GM04503 (cell line): ENCODE results near the gene DAAM2.
A peak's percentile ranks its signal among the peaks of the same experiment; 100 is the strongest.

ENCODE experiments used
- DNase-seq: peaks from one replicate; pipeline ENCODE4 v3.0.0-alpha.2; 2012; ENCODE audit warnings: low read depth

The DAAM2 gene

DNA sequence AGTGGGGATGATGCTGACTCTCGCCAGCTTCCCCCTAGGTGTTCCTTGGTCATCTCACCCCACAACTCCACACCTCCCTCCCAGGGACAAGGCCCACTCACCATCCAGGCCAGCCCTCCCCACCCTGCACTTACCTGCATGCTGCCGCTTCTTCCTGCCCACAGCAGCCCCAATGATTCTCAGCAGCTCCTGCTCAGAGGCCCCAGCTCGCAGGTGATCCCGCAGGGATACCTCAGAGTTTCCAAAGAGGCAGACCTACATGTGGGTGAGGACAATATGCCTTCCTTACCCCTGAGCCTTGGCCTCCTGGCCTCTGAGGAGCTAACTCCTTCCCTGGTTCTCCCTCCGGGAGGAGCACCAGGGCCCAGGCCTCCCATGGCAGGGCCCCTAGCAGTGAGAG, 117.5 kb downstream of the DAAM2 start:
- DNase-seq, result no peak

DNA sequence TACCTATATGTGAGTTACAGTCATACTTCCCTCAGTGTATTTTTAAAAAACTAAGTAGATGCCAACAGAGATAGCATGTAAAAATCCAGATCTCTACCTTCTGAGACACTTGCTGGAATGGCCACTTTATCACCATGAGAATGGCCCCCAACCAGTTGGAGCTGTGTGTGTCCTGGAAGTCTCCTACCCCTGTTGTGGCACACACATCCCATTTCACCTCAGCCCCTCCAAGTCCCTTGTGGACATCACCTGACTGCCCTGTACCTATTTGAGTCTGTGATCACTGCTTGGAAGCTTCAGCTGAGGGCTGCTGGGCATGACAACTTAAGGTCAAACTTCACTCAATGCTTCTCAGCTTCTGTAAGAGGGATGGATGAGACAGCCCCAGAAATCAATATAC, 118.0 kb downstream of the DAAM2 start:
- DNase-seq, result no peak

DNA sequence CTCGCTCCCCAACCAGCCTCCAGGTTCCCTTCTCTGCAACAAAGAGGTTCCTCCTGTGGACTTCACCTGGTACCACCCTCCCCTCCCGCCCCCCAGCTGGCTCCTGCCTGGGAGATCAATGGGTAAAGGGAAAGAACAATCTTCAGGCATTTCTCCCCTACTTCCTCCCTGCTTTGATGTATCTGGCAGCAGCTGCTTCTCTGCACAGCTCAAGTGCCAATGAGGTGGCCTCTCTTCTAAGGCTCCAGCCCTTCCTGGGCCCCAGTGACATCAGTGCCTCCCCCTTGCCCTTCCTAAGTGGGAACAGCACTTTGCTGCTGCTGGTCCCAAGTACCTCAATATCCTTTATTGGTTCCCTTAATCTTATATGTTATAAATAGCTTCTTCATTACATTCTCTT, 118.6 kb downstream of the DAAM2 start:
- DNase-seq, result no peak

DNA sequence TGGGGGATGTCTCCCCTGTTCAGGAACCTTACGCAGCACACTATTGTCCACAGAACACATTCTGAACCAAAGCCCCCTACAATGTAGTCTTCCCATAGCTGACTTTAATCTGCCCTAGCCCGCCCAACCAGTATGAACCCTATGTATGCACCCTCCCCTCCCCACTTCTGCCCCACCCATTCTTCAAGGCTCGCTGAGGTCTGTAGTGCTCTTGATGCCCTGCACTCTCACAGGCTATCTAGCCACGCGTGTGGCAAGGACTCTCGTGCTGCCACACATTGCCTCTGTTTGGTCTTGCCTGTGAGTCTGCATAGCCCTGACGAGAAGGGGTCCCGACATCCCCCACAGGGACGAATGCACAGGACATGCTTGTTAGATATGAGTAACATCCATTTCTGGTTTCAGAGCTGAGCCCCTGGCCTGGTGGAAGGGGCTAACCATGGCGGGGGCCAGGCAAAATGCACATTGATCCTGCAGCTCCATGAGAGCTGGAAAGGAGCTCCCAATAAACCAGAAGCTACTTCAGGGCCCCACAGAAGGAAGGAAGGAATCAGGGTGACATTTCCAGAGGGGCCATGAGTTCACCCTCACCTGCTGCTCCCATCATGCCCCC, 119.4 kb downstream of the DAAM2 start:
- DNase-seq, result no peak

DNA sequence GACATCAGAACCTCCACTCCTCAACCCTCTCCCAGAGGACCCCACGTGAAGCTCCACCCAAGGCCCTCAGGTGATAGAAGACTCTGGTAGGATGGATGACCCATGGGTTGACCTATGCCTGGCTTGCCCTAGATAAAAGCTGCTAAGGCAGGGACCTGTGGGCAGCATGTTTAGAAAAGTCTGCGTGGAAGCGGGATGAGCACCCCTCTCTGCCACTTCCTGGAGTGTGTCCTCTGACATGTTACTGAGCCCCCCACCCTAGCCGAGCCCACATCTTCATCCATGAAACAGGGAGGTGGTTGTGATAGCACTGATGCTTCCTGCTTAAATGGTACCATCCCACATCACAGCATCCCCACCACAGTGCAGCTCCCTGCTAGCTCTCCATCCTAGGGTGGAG, 120.3 kb downstream of the DAAM2 start:
- no peak for DNase-seq

DNA sequence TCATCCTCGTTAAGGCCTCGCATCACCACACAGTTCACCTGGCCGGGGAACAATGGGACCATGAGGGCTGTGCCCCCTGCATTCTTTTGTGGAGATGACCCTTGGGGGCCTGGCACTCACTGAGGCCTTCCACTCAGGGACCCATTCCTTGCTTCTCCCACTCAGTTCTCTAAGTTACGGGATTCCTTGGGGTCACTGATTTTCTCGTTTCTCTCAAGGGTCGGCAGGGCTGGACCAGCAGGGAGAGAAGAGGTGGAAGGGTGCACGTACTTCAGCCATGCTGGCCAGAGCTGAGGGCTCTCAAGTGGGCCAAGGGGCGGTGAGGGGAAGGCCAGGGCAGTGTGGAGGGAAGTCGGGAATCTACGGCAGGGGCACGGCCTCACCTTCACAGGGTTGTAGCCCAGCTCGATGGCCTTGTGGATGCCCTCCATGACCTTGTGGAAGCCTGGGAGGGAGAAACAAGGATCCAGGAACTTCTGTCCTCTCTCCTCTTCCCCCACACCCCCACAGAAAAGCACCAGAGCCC, 121.3 kb downstream of the DAAM2 start:
- no peak for DNase-seq

DNA sequence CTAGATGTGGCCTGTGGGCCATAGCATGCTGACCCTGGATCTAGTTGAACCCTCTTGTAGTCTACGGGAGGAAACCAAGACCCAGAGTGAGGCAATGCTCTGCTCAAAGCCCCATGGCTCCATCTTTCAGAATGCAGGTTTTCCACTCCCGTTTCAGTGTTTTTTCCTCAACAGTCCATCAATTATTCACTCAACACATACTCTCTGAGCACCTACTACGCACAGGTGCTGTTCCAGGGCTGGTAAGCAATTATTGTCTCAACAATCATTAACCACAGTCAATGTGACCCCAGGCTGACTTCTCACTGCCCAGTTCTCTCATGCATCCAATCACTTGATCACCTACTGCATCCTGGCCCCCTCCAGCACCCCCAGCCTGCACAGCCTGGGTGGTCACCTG, 122.1 kb downstream of the DAAM2 start:
- DNase-seq, result no peak

DNA sequence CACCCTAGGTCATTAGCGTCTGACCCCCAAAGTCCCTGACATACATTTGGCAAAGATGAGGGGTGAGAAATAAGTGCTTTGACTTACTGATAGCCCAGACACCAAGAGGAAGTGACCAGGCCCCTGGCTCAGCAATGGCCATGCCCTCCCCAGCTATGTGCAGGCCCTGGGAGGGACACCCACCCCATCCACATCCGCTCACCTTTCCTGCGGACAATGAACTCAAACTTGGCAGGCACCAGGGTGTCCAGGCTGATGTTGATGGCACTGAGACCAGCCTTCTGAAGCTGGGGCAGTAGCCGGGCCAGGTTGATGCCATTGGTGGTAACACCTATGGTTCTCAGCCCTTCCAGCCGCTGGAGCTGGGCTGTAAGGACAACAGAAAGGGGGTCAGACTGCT, 123.7 kb downstream of the DAAM2 start:
- DNase-seq, result no peak

DNA sequence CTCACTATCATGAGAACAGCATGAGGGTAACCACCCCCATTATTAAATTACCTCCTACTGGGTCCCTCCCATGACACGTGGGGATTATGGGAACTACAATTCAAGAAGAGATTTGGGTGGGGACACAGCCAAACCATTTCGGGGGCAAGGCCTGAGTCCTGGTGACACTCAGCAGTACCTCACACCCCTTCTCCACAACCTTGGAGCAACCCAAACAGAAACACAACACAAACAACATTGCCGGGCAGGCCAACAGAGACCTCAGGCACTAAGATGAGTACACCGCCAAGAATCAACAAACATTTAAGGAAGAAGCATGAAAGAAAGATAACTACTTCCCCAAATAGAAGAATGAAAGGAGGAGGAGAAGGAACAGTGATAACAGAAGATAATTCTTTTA, 125.2 kb downstream of the DAAM2 start:
- DNase-seq, result no peak

DNA sequence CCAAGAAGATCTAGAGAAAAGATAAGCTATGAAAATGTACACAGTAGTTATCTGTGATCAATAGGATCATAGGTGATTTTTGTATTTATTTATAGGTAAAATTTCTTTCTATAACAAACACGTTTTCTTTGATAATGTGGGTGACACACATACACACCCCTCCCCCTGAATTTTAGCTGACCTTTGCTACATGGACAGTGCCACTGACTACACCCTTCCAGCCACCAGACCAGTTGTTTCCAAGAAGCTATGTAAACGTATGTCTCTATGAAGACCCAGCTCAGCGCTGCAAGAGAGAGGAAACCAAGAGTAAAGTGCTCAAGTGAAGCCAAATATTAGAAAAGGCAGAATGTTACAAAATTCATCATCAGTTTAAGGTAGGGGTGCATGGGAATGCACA, 125.8 kb downstream of the DAAM2 start:
- DNase-seq, result no peak

DNA sequence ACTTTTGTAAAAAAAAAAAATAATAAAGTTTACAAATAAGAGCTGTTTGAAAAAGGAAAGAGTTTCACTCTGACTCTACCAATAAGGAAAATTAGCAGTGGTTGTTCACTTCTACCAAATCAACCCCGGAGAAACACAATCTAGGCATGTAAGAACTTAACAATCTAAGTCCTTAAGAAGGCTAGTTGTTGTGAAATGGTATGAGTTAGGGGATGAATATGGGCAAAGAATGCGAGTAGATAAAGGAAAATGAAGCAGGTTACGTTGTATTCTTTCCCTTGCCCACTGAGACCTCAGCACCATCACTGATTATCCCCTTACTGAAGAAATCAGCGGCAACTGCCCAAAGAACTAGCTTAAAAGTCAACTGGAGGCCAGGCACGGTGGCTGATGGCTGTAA, 126.7 kb downstream of the DAAM2 start:
- no peak for DNase-seq

DNA sequence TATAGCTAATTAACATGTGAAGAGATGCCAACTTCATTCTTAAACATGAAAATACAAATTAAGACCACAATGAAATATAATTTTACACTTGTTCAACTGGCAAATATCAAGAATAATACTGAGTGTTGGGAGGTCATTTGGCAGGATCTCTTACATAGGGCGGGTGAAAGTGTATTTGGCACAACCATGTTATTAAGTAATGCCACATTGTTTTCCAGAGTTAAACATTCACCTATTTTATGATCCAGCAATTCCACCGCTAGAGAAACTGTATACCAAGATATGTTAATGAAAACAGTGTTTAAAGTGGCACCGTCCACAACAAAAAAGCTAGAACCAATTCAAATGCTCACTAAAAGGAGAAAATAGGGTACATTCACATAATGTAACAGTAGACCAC, 128.0 kb downstream of the DAAM2 start:
- DNase-seq, result no peak

DNA sequence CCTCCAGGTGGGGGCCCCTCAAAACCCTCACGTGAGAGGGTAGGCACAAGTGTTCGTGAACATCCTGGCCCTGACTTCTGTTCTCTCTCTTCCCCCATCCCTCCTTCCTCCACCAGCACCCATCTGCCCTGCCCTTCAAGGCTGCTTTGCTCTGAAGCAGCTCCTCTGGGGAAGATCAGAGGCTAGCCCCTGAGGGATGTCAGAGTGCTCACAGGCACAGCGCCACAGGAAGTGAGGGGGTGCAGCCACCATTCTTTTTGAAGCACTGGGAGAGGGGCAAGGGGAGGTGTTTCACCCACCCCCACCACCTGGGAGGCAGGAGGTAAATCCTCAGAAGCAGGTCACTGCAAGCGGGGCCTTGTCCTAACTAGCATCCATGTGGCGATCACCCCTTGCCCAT, 130.6 kb downstream of the DAAM2 start:
- no peak for DNase-seq

DNA sequence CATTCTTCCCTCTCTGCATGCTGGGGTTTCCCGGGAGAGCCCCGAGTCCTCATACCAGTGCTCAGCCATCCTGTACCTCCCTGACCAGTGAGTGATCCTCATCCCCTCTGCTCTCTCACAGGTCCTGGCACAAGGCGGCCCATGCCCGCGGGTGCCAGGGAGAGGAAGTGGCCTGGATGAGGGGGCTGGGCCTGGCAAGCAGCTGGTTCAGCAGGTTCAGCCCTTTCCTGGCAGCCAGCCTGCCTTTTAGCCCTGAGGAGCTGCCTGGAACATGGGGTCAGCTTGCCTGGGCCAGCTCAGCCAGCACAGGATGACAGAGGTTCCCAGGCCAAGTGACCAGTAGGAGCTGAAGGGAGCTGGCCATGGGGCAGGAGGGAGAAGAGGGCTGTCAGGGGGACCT, 131.2 kb downstream of the DAAM2 start:
- no peak for DNase-seq

DNA sequence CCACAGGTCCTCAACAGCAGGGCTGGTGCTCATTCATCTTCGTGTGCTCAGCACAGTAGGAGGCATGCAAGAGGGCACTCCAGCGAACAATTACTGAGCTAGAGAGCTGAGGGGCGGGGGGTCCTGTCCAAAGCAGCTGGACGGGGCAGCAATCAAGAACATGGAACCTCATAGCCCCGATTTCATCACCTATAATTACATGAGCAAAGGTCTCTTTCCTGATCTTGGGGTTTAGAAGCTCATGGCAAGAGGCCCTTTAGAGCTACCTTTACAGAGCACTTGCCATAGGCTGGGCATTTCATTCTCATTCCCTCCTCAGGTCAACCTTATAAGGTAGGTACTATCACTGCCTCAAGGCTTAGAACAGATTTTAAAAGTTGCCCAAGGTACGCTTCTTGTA, 131.7 kb downstream of the DAAM2 start:
- no peak for DNase-seq

DNA sequence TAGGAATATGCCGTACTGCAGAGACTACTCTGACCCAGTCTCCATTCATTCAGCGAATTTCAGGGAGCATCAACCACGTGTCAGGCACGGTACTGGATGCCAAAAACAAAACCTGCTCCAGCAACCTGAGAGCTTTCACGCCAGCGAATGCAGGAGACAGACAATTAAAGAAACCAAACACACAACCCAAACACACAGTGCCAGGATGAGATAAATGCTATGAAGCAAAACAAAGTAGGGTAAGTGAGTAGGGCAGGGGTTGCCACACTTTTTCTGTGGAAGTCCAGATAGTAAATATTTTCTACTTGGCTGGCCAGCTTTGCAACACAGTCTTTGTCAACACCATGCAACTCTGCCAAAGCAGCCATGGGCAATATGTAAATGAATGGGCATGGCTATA, 132.1 kb downstream of the DAAM2 start:
- DNase-seq, result no peak

DNA sequence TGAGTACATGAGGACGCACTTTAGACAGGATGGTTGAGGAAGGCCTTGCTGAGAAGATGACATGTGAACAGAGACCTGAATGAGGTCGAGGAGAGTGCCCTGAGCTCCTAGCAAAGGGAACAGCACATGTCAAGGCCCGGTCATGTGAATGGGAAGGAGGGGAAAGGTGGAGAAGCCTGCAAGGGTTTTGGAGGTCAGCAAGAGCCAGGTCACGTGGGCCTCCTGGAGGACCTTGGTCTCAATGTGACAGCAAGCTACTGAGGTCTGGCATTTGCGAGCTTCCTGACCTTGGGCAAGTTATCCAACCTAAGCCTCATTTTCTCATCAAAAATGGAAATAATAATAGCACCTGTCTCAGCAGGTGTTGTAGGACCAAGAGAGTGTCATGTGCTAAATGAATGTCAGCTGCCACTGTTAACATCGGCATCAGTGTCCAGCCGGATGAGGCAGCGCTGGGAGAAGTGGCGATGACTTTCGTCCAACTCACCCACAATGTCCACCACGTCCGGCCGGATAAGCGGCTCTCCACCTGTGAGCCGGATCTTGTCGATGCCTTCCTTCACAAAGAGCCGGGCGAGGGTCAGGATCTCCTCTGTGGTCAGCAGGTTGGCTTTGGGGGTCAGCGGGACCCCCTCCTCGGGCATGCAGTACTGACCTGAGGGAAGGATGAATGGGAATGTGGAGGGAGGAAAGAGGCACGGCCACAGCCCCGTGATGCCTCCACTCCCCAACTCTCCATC, 133.2 kb downstream of the DAAM2 start:
- DNase-seq, result no peak

DNA sequence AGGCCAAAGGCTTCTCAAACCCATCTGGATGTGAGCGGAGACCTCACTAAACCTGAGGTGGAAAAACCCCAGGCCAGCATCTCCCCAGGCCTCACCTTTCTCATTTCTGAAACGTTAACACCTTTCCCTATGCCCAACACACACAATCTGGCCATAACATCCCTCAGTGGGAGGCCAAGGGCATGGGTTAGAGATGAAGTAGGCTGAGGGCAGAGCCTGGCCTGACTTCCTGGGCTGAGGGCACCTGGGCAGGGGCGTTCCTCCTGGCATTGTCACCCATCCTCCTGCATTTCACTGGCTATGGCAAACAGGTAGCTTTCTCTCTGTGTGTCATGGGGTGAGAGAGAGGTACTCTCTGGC, 133.7 kb downstream of the DAAM2 start:
- DNase-seq, result no peak

DNA sequence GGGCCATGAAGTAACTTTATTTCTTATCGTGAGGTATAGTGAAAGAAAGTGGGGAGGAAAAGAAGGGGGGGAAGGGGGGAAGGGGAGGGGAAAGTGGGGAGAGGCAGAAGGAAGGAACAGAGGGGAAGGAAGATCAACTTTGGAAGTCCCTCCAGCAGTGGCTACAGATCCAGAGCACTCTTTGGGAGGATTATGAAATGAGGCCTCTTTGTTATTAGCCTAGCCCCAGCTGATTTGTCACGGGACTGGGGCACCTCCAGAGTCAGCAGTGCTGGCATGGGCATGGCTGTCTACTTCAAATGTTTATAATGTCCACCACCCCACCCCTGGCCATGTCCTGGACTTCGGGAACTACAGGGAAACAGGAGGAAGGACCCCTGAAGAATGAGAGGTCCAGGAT, 134.5 kb downstream of the DAAM2 start:
- DNase-seq, result no peak

DNA sequence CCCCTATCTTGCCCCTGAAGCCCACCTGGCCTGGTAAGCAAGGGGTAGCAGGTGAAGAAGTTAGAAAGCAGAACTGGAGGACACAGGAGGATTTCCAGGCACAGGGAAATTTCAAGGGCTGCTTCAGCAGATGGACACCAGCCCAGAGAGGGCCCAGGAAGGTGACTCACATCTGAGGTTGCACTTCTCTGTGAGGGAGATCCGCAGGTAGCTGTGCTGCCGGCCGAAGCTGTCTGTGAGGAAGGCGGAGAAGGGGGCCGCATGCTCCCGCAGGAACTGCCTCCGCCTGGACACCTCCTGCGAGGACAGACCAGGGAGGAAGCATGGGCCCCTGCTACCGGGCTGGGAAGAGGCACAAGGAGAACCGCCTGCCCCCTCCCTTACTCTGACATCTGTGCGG, 135.0 kb downstream of the DAAM2 start:
- DNase-seq, result no peak

DNA sequence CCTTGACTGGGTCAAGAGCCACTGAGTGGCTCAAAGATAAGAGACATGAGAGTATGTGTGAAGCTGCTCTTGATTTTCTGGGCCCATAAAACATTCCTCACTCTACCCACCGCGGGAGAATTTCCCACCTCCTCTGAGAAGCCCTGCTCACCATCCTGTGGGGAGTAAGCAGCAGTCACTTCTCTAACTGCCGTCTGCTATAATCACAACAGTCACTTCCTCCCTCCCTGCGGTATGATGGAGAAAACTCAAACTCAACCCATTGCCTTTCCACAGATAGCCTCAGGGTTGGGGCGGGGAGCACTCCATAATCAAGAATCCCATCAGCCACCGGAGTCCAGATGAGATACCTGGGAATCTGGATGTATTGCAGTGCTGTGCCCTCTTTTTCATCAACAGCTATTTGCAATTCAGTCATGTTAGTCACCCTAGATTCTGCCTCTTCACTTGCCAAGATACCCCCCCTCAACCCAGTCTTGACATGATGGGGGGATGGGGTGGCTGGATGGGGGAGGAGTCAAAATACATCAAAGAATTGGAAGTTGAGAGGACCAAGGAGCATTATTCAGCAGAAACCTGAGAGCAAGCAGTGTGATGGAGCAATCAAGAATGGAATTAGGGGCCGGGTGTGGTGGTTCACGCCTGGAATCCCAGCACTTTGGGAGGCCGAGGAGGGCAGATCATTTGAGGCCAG, 137.0 kb downstream of the DAAM2 start:
- DNase-seq, result no peak

DNA sequence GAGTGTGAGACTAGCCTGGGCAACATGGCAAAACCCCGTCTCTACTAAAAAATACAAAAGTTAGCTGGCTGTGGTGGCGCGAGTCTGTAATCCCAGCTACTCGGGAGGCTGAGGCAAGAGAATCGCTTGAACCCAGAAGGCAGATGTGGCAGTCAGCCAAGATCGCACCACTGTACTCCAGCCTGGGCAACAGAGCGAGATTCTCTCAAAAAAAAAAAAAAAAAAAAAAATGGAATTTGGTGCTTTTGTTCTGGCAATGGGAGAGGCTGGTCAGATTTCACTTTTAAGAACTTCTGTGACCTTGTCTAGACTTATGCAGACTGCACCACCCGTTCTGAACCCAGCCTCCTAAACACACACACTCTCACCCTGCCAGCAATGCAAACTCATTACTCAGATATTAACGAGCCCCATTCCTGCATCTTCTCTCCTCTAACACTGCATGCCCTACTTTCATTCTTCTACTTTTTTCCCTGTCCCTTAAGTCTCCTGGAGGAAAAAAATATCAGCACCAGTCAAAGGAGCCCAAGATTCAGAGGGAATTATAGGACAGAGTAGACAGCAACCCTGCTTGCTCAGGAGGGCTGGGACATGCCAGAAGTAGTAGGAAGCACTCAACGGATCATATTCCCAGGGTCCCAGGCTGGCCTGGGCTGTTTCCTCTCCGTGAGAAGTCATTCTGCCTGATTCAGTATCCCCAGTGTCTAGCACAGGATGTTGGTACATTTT, 137.7 kb downstream of the DAAM2 start:
- peak; percentile 27 for DNase-seq

DNA sequence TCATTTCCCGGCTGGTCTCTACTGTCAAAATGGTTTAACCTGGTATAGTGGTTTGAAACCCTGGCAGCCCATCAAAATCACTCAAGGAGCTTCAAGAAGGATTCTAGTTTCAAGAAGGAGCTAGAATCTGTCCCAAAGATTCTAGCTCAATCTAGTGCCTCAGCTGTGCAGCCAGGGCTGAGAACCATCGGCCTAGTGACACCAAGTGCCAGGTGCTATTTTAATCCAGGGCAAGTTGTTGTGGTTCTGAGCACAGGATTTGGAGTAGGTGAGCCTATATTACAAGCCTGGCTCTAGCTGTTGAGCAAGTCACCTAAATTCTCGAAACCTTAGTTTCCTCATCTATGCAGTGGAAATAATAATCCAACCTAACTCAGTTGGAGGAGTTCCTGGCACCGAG, 138.4 kb downstream of the DAAM2 start:
- no peak for DNase-seq
